Chondrocyte (in vitro differentiated cells): ENCODE data around the gene GAS2L1. TPM values are rescaled to one million over a fixed set of nuclear protein-coding genes. Genes with fewer than 3 reads are reported as not detected.

Source experiments
- DNase-seq: peaks from one replicate; pipeline ENCODE4 v3.0.0; 2021; ENCODE audit warnings: mixed read lengths, low spot score
- H3K27ac Mint-ChIP-seq: one replicate; pipeline ENCODE4 v1.8.0; 2021; ENCODE audit warnings: mild to moderate bottlenecking, moderate library complexity, mixed read lengths; ENCODE audit not compliant: unreplicated experiment
- H3K27me3 Mint-ChIP-seq: 2 replicates; pipeline ENCODE4 v1.8.0; 2021; ENCODE audit warnings: low read depth, mixed read lengths
- H3K36me3 Mint-ChIP-seq: 2 replicates; pipeline ENCODE4 v1.8.0; 2021; ENCODE audit warnings: low read depth, mixed read lengths
- H3K4me1 Mint-ChIP-seq: 2 replicates; pipeline ENCODE4 v1.8.0; 2021; ENCODE audit warnings: low read depth, mild to moderate bottlenecking, mixed read lengths
- H3K4me3 Mint-ChIP-seq: one replicate; pipeline ENCODE4 v1.8.0; 2021; ENCODE audit warnings: mild to moderate bottlenecking, moderate library complexity, mixed read lengths; ENCODE audit not compliant: unreplicated experiment
- H3K9me3 Mint-ChIP-seq: 2 replicates; pipeline ENCODE4 v1.8.0; 2021; ENCODE audit warnings: low read depth, mixed read lengths
- CTCF ChIP-seq: fragments of 200-600 bp; sonication (generic); IDR thresholded peaks from 2 replicates; pipeline ENCODE4 v1.5.0; 2021; ENCODE audit warnings: antibody characterized with exemption, mild to moderate bottlenecking, moderate library complexity
- total RNA-seq: library from RNA; stranded (reverse); gene quantifications from 3 replicates; pipeline ENCODE4 v1.2.1, GENCODE V29; 2021

GAS2L1 gene
- total RNA-seq, 1 donor from 2014 or later: 34.5 TPM

GRCh38 chr22:29332886-29333496 is 26.5 kb downstream of the GAS2L1 start:
- H3K4me1 Mint-ChIP-seq: peaks cover 15% of the 10 kb centered on the region

GRCh38 chr22:29334148-29334547 is 27.7 kb downstream of the GAS2L1 start:
- H3K36me3 Mint-ChIP-seq: peaks cover 39% of the 10 kb centered on the region
- peaks cover 15% of the 10 kb centered on the region for H3K4me1 Mint-ChIP-seq
- TF ChIP-seq CTCF: no peak
- no peaks in the 10 kb centered on the region for H3K9me3 Mint-ChIP-seq
- no peak overlapping the region for H3K4me3 Mint-ChIP-seq
- H3K27me3 Mint-ChIP-seq: no peaks in the 10 kb centered on the region
- H3K27ac Mint-ChIP-seq: no peak overlapping the region
- no peak for DNase-seq

More at GRCh38 chr22:29332886-29333496, 26.5 kb downstream of the GAS2L1 start:
- no peak overlapping the region for H3K4me3 Mint-ChIP-seq
- no peak for DNase-seq
- no peak for TF ChIP-seq CTCF
- peaks cover 29% of the 10 kb centered on the region for H3K36me3 Mint-ChIP-seq
- no peak overlapping the region for H3K27ac Mint-ChIP-seq
- no peaks in the 10 kb centered on the region for H3K27me3 Mint-ChIP-seq
- H3K9me3 Mint-ChIP-seq: no peaks in the 10 kb centered on the region

DNA sequence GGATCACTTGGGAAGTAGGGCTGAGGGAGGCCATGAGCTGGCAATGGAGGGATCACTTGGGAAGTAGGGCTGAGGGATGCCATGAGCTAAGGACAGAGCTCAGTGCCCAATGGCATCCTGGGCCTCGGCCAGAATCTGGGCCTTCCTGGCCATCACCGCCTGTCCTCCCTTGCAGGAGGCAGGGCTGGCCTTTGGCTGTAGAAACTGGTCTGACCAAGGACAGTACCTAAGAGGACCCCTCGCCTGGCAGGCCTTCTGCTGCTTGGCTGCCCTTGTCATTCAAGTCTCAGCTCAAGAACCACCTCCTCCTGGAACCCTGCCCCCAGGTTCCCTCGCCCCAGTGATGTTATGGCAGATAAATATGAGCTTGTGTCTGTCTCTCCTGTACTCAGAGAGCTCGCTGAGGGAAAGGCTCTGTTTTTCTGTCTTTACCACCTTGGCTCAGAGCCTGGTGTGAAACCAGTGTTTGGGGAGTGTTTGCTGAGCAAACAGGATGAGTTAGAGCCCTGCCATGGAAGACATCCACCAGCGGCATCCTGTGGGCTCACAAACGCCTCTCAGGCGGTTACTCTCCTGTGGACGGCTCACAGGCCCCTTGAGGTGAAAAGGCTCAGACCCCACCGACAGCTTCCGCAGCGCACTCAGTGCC is 28.4 kb downstream of the GAS2L1 start:
- no peak for TF ChIP-seq CTCF
- Mint-ChIP-seq H3K4me1 (peaks cover 15% of the 10 kb centered on the region), H3K36me3 (peaks cover 40% of the 10 kb centered on the region), H3K27me3 (no peaks in the 10 kb centered on the region), H3K27ac (peak overlapping the region; percentile 51), H3K9me3 (no peaks in the 10 kb centered on the region), H3K4me3 (no peak overlapping the region)
- no peak for DNase-seq

GRCh38 chr22:29335656-29336055 is 29.2 kb downstream of the GAS2L1 start:
- Mint-ChIP-seq H3K36me3 (peaks cover 40% of the 10 kb centered on the region), H3K9me3 (no peaks in the 10 kb centered on the region), H3K27ac (no peak overlapping the region), H3K4me3 (no peak overlapping the region), H3K27me3 (no peaks in the 10 kb centered on the region), H3K4me1 (peaks cover 15% of the 10 kb centered on the region)
- TF ChIP-seq CTCF: no peak
- no peak for DNase-seq

DNA sequence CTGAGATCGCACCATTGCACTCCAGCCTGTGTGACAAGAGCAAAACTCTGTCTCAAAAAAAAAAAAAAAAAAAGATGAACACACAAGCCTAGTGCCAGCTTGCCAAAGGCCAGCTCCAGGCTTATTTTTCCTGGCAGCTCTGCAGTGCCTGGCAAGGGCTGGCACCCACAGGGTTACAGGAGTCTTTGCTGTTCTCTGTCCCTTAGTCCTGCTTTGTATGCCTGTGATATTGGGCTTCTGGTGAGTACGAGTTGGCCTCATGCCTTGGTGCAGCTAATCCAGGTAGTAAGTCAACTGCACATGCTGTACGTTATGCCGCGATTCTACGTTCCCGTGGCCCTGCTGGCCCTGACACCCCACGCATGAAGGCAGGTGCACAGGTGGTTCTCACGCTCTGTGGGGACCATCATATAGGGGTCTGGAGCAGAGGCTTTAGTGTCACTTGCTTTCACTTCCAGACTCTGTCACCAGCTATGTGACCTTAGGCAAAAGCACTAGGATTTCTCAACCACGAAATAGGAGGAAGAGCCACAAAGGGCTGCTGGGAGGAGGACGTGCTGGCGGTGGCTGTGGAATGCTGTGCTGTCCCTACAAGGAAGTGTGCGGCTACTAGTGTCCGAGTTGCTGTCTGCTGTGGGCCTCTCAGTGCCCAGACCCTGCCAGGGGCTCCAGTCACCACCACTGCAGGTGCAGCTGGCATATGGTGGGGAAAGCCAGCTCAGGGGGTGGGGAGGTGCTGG is 30.5 kb downstream of the GAS2L1 start:
- no peaks in the 10 kb centered on the region for H3K27me3 Mint-ChIP-seq
- H3K36me3 Mint-ChIP-seq: peaks cover 44% of the 10 kb centered on the region
- DNase-seq: no peak
- no peak overlapping the region for H3K4me3 Mint-ChIP-seq
- no peaks in the 10 kb centered on the region for H3K9me3 Mint-ChIP-seq
- H3K27ac Mint-ChIP-seq: no peak overlapping the region
- no peak for TF ChIP-seq CTCF
- peaks cover 12% of the 10 kb centered on the region for H3K4me1 Mint-ChIP-seq
